Activated CD4-positive, alpha-beta T cell treated with anti-CD3 and anti-CD28 coated beads for 36 hours (primary cell): ENCODE measurements around the gene TNFRSF12A. TPM values are rescaled to one million over a fixed set of nuclear protein-coding genes. Genes with fewer than 3 reads are reported as not detected.
A peak's percentile ranks its signal among the peaks of the same experiment; 100 is the strongest.

Experiments used
- ATAC-seq: fragments of 200-7000 bp; cut with Tn5 transposase; one replicate; pipeline ENCODE4 v1.10.0; 2021; ENCODE audit warnings: mild to moderate bottlenecking, moderate library complexity
- CTCF ChIA-PET: fragments of 350-600 bp; sonication (Branson Sonifier 250); formaldehyde crosslinking; loops from one replicate; lab custom pipeline; 2021; ENCODE audit warnings: antibody characterized with exemption; lab: Charles Lee
- POLR2A ChIA-PET: fragments of 350-600 bp; sonication (Branson Sonifier 250); formaldehyde crosslinking; loops from one replicate; lab custom pipeline; 2021; ENCODE audit warnings: antibody characterized with exemption, inconsistent platforms; lab: Charles Lee
- DNase-seq: peaks from one replicate; pipeline ENCODE4 v3.0.0-alpha.2; 2020
- H3K27ac Mint-ChIP-seq: one replicate; pipeline ENCODE4 v1.8.0; 2021; ENCODE audit warnings: mixed read lengths
- H3K27me3 Mint-ChIP-seq: one replicate; pipeline ENCODE4 v1.8.0; 2021; ENCODE audit warnings: mixed read lengths
- H3K36me3 Mint-ChIP-seq: one replicate; pipeline ENCODE4 v1.8.0; 2021; ENCODE audit warnings: low read depth, mixed read lengths
- H3K4me1 Mint-ChIP-seq: one replicate; pipeline ENCODE4 v1.8.0; 2021; ENCODE audit warnings: mixed read lengths
- H3K4me3 Mint-ChIP-seq: one replicate; pipeline ENCODE4 v1.8.0; 2021; ENCODE audit warnings: mild to moderate bottlenecking, moderate library complexity, mixed read lengths
- H3K9me3 Mint-ChIP-seq: one replicate; pipeline ENCODE4 v1.8.0; 2021; ENCODE audit warnings: low read depth, mixed read lengths
- intact Hi-C, 2 experiments: fragments of 100-400 bp; cut with DNase I in 1 of 2; cut with micrococcal nuclease in 1 of 2; formaldehyde crosslinking; loops; one replicate each; pipeline versions ENCODE4 v1.14.2 to v1.15.1; 2022 to 2024; cut with DNase I, micrococcal nuclease
- total RNA-seq, 2 experiments: library from RNA; stranded (reverse); gene quantifications; one replicate each; pipeline ENCODE4 v1.2.3, GENCODE V29; 2021

Gene TNFRSF12A, protein sequence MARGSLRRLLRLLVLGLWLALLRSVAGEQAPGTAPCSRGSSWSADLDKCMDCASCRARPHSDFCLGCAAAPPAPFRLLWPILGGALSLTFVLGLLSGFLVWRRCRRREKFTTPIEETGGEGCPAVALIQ
- 1 to 10 TPM; 5.4 to 7.7 TPM for total RNA-seq

DNA sequence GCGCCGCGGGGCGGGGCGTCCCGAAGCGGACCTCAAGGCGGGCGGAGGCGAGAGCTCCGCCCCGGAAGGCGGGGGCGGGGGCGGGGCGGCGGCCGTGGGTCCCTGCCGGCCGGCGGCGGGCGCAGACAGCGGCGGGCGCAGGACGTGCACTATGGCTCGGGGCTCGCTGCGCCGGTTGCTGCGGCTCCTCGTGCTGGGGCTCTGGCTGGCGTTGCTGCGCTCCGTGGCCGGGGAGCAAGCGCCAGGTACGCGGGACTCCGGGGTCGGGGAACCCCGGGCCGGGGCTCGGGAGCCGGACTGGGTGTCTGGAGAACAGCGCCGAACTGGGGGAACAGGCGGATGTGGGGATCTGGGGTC, at the start of gene TNFRSF12A:
Gene TNFRSF12A, plus strand, starts transcription at position 122 of the 357 bp plus-strand sequence. Its CDS starts 30 bp downstream, at position 152.
- H3K9me3 Mint-ChIP-seq = no peaks in the 10 kb centered on the region
- H3K27me3 Mint-ChIP-seq = peaks cover 7% of the 10 kb centered on the region
- peaks cover 46% of the 10 kb centered on the region for H3K4me1 Mint-ChIP-seq
- intact Hi-C loops = loop anchor here (1.0 to 5.0 kb wide), 12 partner anchors 15 to 1287 kb away; partner anchors contain the start of genes ADCY9 (in 1 of the 2), CEMP1 (in 1 of the 2), ELOB (in 1 of the 2) and FLYWCH2 (in 1 of the 2)
- H3K27ac Mint-ChIP-seq = peak within 1 kb of the TSS; percentile 97
- ChIA-PET CTCF (interaction anchor here (0.6 to 3.8 kb wide), 8 partner anchors 8 to 503 kb away, joined by 3 to 39 read pairs (median 4); no protein-coding TSS in a partner anchor), POLR2A (interaction anchor here (0.6 to 1.8 kb wide), 3 partner anchors 9 to 16 kb away, joined by 3 to 4 read pairs (median 3); no protein-coding TSS in a partner anchor)
- H3K4me3 Mint-ChIP-seq = peak within 1 kb of the TSS; percentile 74
- peaks cover 2% of the 10 kb centered on the region for H3K36me3 Mint-ChIP-seq
- ATAC-seq (peak; percentile 2), DNase-seq (peak; percentile 85)

DNA sequence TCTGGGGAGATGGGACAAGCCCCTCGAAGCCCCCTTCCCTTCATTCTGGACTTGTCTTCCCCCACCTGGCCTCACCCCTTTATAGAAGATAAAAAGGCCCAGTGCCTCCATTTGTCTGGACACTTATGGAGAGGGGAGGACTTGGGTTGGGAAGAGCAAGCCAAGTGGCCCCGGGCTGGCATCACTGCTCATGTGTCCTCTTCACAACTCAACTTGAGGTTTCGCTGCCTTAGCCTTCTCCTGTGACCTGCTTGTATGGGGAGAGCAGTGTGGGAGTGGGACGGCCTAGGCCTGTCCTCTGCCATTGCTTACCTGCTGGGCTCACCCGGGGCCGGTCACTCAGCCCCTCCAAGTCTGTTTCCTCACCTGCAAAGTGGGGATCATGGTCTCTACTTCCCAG, 49.6 kb upstream of the TNFRSF12A start:
- Mint-ChIP-seq H3K4me3 (peak overlapping the region; percentile 72), H3K9me3 (no peaks in the 10 kb centered on the region), H3K27me3 (peaks cover 16% of the 10 kb centered on the region), H3K36me3 (peaks cover 22% of the 10 kb centered on the region), H3K4me1 (peaks cover 24% of the 10 kb centered on the region), H3K27ac (no peak overlapping the region)
- no peak for ATAC-seq
- intact Hi-C loops = loop anchor here (1.0 to 5.0 kb wide), 3 partner anchors 10 to 249 kb away; partner anchors contain the start of genes HCFC1R1 (in 1 of the 2), PKMYT1 (in 1 of the 2), THOC6 (in 1 of the 2) and TNFRSF12A (in 1 of the 2)
- CTCF ChIA-PET = interaction anchor here (0.6 to 1.3 kb wide), 9 partner anchors 8 to 252 kb away, joined by 3 to 5 read pairs (median 3); partner anchors contain the start of genes FLYWCH1 and TNFRSF12A
- DNase-seq = no peak
- POLR2A ChIA-PET = interaction anchor here (0.6 to 1.6 kb wide), 2 partner anchors 10 to 14 kb away, joined by 3 to 5 read pairs; partner anchors contain the start of gene PKMYT1

DNA sequence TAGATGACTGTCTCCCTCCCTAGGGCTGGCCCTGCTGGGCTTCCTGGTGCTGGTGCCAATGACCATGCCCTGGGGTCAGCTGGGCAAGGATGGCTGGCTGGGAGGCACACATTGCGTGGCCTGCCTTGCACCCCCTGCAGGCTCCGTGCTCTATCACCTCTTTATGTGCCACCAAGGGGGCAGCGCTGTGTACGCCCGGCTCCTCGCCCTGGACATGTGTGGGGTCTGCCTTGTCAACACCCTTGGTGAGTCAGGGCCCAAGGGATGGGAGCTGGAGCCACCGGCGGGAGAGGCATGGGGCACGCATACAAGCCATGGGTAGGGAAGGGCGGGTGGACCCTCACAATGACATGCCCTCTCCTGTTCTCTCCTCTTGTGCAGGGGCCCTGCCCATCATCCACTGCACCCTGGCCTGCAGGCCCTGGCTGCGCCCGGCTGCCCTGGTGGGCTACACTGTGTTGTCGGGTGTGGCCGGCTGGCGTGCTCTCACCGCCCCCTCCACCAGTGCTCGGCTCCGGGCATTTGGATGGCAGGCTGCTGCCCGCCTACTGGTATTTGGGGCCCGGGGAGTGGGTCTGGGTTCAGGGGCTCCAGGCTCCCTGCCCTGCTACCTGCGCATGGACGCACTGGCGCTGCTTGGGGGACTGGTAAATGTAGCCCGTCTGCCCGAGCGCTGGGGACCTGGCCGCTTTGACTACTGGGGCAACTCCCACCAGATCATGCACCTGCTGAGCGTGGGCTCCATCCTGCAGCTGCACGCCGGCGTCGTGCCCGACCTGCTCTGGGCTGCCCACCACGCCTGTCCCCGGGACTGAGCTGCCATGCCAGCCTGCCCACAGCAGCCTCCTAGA, 48.8 kb upstream of the TNFRSF12A start:
- H3K27me3 Mint-ChIP-seq = peaks cover 10% of the 10 kb centered on the region
- no peak overlapping the region for H3K27ac Mint-ChIP-seq
- intact Hi-C loops = loop anchor here in 1 of 2 experiments (5.0 kb wide), 1 partner anchor 51 kb away; the partner anchor contains the start of genes HCFC1R1, THOC6 and TNFRSF12A
- H3K4me1 Mint-ChIP-seq = peaks cover 21% of the 10 kb centered on the region
- ChIA-PET CTCF (interaction anchor here (0.9 kb wide), 1 partner anchor 36 kb away, joined by 3 read pairs; no protein-coding TSS in a partner anchor), POLR2A (interaction anchor here (1.6 kb wide), 1 partner anchor 9 kb away, joined by 5 read pairs; the partner anchor contains the start of gene PKMYT1)
- DNase-seq = no peak
- no peaks in the 10 kb centered on the region for H3K9me3 Mint-ChIP-seq
- H3K36me3 Mint-ChIP-seq = peaks cover 25% of the 10 kb centered on the region
- ATAC-seq = no peak
- H3K4me3 Mint-ChIP-seq = peak overlapping the region; percentile 72

DNA sequence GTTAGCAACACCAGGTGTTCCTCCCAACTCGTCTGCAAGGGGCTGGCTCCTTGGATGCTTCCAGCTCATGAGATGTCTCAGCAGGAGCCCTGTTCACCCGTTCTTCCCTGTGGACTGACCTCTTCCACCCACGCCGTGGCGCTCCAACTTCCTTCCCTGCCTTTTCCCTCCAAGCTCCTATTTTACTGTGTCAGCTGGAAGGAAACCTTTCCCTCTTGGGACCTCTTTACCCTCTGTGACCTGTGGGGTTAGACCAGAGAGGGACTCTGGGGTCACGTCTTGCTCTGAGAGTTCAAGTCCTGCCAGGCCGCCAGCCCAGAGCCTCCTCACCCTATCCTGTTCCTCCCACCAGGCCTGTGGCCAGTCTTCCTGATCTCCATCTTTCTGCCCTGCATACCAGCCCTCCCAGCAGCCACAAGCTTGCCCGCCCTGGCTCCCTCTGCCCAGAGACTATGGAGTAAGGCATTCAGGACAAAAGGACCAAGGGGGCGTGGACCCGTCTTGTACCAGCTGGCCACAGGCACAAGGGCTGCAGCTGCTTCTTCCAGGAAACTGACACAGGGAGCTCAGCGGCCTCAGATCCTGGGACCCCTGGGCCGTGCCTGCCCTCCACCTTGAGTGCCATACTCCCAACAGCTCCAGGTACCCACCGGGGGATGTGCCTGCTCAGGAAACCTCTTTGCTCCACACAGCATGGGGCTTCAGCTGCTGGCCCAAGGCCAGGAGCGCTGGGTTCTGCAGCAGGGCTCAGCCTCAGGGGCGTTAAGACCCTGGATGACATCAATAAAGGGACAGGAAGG, 48.0 kb upstream of the TNFRSF12A start:
- no peak overlapping the region for H3K4me3 Mint-ChIP-seq
- intact Hi-C loops = loop anchor here in 1 of 2 experiments (5.0 kb wide), 1 partner anchor 50 kb away; the partner anchor contains the start of genes HCFC1R1, THOC6 and TNFRSF12A
- ChIA-PET CTCF (interaction anchor here (0.8 to 1.6 kb wide), 3 partner anchors 10 to 178 kb away, joined by 3 to 7 read pairs (median 3); no protein-coding TSS in a partner anchor), POLR2A (interaction anchor here (0.6 to 1.6 kb wide), 3 partner anchors 8 to 95 kb away, joined by 3 to 5 read pairs (median 3); partner anchors contain the start of gene PKMYT1)
- peaks cover 30% of the 10 kb centered on the region for H3K36me3 Mint-ChIP-seq
- DNase-seq = no peak
- peaks cover 21% of the 10 kb centered on the region for H3K4me1 Mint-ChIP-seq
- H3K27ac Mint-ChIP-seq = no peak overlapping the region
- peaks cover 10% of the 10 kb centered on the region for H3K27me3 Mint-ChIP-seq
- no peaks in the 10 kb centered on the region for H3K9me3 Mint-ChIP-seq
- ATAC-seq = no peak

DNA sequence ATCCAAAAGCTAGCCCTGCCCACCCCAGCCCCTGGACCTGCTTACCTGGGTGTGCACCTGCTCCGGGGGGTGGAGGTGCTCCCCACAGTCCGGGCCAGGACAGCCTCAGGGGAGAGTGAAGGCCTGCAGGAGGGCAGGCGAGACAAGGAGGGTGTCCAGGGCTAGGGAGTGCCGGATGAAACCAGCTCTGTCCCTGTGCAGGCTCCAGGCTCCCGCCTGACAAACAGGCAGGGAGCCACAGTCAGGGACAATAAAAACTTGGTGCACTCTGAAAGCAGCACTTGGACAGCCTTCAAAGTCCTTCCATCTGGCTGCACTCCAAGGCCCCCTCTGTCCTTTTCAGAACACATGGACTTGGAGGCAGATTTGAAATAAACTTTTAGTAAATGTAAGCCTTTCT, 47.1 kb upstream of the TNFRSF12A start:
- peaks cover 17% of the 10 kb centered on the region for H3K4me1 Mint-ChIP-seq
- H3K27me3 Mint-ChIP-seq = peaks cover 5% of the 10 kb centered on the region
- H3K4me3 Mint-ChIP-seq = no peak overlapping the region
- DNase-seq = no peak
- ATAC-seq = no peak
- H3K36me3 Mint-ChIP-seq = peaks cover 37% of the 10 kb centered on the region
- no peak overlapping the region for H3K27ac Mint-ChIP-seq
- POLR2A ChIA-PET = interaction anchor here (0.5 kb wide), 1 partner anchor 189 kb away, joined by 3 read pairs; no protein-coding TSS in a partner anchor
- CTCF ChIA-PET = interaction anchor here (0.8 to 1.6 kb wide), 3 partner anchors 11 to 178 kb away, joined by 3 to 7 read pairs (median 3); no protein-coding TSS in a partner anchor
- no peaks in the 10 kb centered on the region for H3K9me3 Mint-ChIP-seq
- intact Hi-C loops = loop anchor here in 1 of 2 experiments (5.0 kb wide), 1 partner anchor 49 kb away; the partner anchor contains the start of genes HCFC1R1, THOC6 and TNFRSF12A

DNA sequence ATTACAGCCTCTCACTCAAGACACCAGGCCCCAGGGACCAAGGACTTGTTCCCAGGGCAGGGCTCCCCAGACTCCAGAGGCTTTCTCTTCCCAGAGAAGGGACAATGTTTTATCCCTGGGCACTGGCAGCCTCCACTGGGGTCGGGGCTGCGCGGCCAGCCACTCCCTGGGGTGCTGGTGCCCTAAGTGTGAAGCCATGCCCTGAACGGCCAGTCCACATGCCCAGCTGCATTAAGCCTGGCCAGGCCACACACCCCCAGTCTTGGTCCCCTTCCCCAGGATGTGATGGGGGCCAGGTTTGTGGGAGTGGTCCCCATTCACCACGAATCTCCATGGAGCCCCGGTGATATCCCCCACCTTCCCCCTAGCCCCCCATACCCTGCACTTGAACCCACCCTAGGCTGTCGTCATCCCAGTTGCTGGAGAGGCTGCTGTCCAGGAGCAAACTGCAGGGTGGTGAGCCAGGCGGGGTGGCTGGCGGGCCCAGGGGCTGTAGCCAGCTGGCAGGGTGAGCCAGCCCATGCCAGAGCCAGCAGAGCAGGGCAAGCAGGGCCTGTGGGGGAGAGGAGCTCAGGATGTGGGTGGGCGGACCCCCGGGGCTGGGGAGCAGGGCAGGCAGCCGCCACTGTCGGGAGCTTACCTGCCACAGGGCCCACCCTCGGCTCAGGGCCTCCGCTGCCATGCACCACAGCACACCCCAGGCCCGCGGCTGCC, 46.4 kb upstream of the TNFRSF12A start:
- Mint-ChIP-seq H3K4me1 (peaks cover 10% of the 10 kb centered on the region), H3K9me3 (no peaks in the 10 kb centered on the region), H3K27ac (no peak overlapping the region), H3K4me3 (no peak overlapping the region), H3K27me3 (no peaks in the 10 kb centered on the region), H3K36me3 (peaks cover 39% of the 10 kb centered on the region)
- intact Hi-C loops = loop anchor here in 1 of 2 experiments (5.0 kb wide), 1 partner anchor 49 kb away; the partner anchor contains the start of genes HCFC1R1, THOC6 and TNFRSF12A
- POLR2A ChIA-PET = interaction anchor here (0.5 kb wide), 1 partner anchor 188 kb away, joined by 3 read pairs; no protein-coding TSS in a partner anchor
- no peak for DNase-seq
- no peak for ATAC-seq
- CTCF ChIA-PET = interaction anchor here (1.1 kb wide), 1 partner anchor 54 kb away, joined by 3 read pairs; no protein-coding TSS in a partner anchor

DNA sequence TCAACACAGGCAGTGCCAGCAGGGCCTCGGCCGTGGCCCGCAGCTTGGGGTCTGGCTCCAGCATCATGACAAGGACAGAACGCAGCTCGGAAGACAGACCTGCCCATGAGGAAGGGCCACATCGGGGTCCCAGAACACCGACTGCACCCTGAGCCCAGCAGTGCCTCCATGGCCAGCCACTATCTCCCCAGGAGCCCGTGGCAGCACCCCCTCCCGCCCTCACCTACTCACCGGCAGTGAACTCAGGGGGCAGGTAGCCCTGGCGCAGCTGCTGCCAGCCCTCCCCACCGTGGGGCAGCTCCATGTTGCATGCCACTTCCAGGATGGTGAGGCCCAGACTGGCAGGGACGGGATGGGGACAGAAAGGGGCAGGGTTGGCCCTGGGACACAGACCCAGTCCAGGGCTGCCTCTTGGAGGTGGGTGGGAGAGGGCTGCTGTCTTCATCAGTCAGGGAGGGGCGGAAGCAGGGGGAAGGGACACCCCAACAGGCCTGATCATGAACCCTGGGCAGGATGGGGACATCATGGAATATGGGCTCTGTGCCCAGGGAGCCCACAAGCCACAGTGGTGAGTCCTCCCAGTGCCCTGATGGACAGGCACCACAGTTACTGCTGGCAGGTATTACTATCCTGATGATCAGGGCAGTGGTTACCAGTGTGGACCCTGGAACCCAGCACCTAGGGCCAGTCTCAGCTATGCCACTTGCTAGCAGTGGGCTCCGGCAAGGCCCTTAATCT, 45.7 kb upstream of the TNFRSF12A start:
- H3K9me3 Mint-ChIP-seq = no peaks in the 10 kb centered on the region
- DNase-seq = no peak
- ChIA-PET CTCF (interaction anchor here (0.6 to 1.1 kb wide), 3 partner anchors 10 to 53 kb away, joined by 3 read pairs; no protein-coding TSS in a partner anchor), POLR2A (no interaction called here)
- H3K4me1 Mint-ChIP-seq = peaks cover 8% of the 10 kb centered on the region
- no peak for ATAC-seq
- H3K4me3 Mint-ChIP-seq = no peak overlapping the region
- no peak overlapping the region for H3K27ac Mint-ChIP-seq
- H3K36me3 Mint-ChIP-seq = peaks cover 42% of the 10 kb centered on the region
- no peaks in the 10 kb centered on the region for H3K27me3 Mint-ChIP-seq
- intact Hi-C loops = loop anchor here in 1 of 2 experiments (5.0 kb wide), 1 partner anchor 48 kb away; the partner anchor contains the start of genes HCFC1R1, THOC6 and TNFRSF12A

DNA sequence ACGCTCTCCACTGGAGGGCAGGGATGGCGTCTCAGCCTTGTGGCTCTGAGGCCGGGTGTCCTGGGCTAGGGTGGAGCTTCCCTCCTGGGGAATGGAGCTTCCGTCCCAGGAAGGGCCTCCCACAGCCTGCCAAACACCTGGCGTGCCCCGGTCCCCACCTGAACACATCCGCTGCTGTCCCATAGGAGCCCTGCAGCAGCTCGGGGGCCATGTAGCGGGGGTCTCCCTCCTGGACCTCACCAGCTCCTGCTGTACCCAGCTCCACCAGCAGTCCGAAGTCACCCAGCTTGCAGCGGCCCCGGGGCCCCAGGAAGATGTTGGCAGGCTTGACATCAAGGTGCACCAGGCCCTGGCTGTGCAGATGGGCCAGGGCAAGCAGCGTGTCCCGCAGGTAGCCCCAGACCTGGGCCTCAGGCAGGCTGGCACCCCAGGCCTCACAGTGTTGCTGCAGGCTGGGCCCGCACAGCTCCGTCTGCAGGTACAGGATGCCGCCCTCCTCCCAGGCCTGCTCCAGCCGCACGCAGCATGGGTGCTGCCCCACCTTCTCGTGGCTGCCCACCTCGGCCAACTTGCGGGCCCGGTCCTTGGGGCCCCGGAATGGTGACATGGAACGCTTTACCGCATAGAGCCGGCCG, 44.9 kb upstream of the TNFRSF12A start:
- Mint-ChIP-seq H3K27ac (no peak overlapping the region), H3K4me1 (peaks cover 8% of the 10 kb centered on the region), H3K36me3 (peaks cover 45% of the 10 kb centered on the region), H3K4me3 (no peak overlapping the region), H3K9me3 (no peaks in the 10 kb centered on the region), H3K27me3 (no peaks in the 10 kb centered on the region)
- CTCF ChIA-PET = interaction anchor here (0.6 to 1.1 kb wide), 2 partner anchors 9 to 29 kb away, joined by 3 read pairs; no protein-coding TSS in a partner anchor
- DNase-seq = no peak
- POLR2A ChIA-PET = no interaction called here
- ATAC-seq = no peak
- intact Hi-C loops = no loop called here

DNA sequence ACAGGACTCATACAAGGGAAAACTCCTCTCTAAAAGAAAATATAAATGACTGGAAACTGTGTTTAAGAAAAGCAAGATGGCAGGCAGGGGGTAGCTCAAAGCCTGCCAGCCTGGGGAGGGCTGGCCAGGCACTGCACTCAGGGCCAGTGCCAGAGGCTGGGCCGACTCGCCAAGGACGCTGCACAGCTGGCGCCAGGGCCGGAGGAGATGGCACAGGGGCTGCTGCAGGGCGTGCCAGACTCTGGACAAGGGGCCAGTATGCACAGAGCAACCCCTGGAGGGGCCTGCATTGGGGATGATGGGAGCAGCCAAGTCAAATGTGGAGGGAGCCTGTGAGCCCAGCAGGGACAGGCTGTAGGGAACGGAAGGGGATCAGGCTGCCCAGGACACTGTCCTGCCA, 44.0 kb upstream of the TNFRSF12A start:
- Mint-ChIP-seq H3K9me3 (no peaks in the 10 kb centered on the region), H3K36me3 (peaks cover 43% of the 10 kb centered on the region), H3K4me1 (peaks cover under 1% of the 10 kb centered on the region), H3K4me3 (no peak overlapping the region), H3K27ac (no peak overlapping the region), H3K27me3 (no peaks in the 10 kb centered on the region)
- CTCF ChIA-PET = no interaction called here
- no peak for ATAC-seq
- no peak for DNase-seq
- POLR2A ChIA-PET = no interaction called here
- intact Hi-C loops = no loop called here
